Liver (tissue), 9 donors: Measurements from ENCODE around the gene CLCN1. TPM values are rescaled to one million over a fixed set of nuclear protein-coding genes. Genes with fewer than 3 reads are reported as not detected.

Experiments used
- DNase-seq: peaks from one replicate; pipeline ENCODE4 v3.0.0-alpha.2; 2017; ENCODE audit warnings: low spot score
- H3K27ac ChIP-seq, 2 donors: one replicate each; pipeline ENCODE4 v1.7.0; 2013; ENCODE audit warnings: inconsistent platforms in 2 of 2, low read length in 2 of 2, control low read depth in 1 of 2, low read depth in 1 of 2, mild to moderate bottlenecking in 1 of 2
- H3K27me3 ChIP-seq, 4 donors: one replicate each; pipeline versions ENCODE4 v1.6.1 to v1.7.0; 2013; ENCODE audit warnings: low read length in 3 of 4, inconsistent platforms in 1 of 4, mild to moderate bottlenecking in 1 of 4, moderate library complexity in 1 of 4; ENCODE audit not compliant: control insufficient read depth in 4 of 4, insufficient read depth in 4 of 4
- H3K36me3 ChIP-seq, 4 donors: one replicate each; pipeline versions ENCODE4 v1.6.1 to v1.7.0; 2013; ENCODE audit warnings: low read length in 3 of 4, mild to moderate bottlenecking in 3 of 4, low read depth in 1 of 4, moderate library complexity in 1 of 4; ENCODE audit not compliant: control insufficient read depth in 4 of 4, insufficient read depth in 3 of 4
- H3K4me1 ChIP-seq, 4 donors: one replicate each; pipeline versions ENCODE4 v1.6.1 to v1.7.0; 2013; ENCODE audit warnings: low read length in 3 of 4, mild to moderate bottlenecking in 3 of 4, moderate library complexity in 1 of 4; ENCODE audit not compliant: control insufficient read depth in 4 of 4, insufficient read depth in 4 of 4
- H3K4me3 ChIP-seq, 3 donors: one replicate each; pipeline versions ENCODE4 v1.6.1 to v1.7.0; 2013; ENCODE audit warnings: low read length in 3 of 3, control low read depth in 1 of 3, low read depth in 1 of 3, mild to moderate bottlenecking in 1 of 3
- H3K9ac ChIP-seq, 2 donors: one replicate each; pipeline ENCODE4 v1.7.0; 2013; ENCODE audit warnings: low read length in 2 of 2, mild to moderate bottlenecking in 2 of 2, moderate library complexity in 2 of 2, control low read depth in 1 of 2, low read depth in 1 of 2
- H3K9me3 ChIP-seq, 4 donors: one replicate each; pipeline versions ENCODE4 v1.6.1 to v1.7.0; 2013; ENCODE audit warnings: low read length in 3 of 4; ENCODE audit not compliant: control insufficient read depth in 4 of 4
- ATF3 ChIP-seq: IDR thresholded peaks from 2 replicates; pipeline ENCODE4 v1.6.1; 2016; ENCODE audit warnings: antibody characterized with exemption
- EGR1 ChIP-seq, 2 donors: IDR thresholded peaks; 2 replicates each; pipeline ENCODE4 v1.6.1; 2016 to 2018; ENCODE audit warnings: antibody characterized with exemption in 2 of 2, low read depth in 2 of 2
- GABPA ChIP-seq, 2 donors: IDR thresholded peaks in 1 of 2; conservative IDR thresholded peaks in 1 of 2; 2 replicates each; pipeline ENCODE4 v1.6.1; 2016; ENCODE audit warnings: antibody characterized with exemption in 2 of 2, mild to moderate bottlenecking in 1 of 2, moderate library complexity in 1 of 2
- HNF4A ChIP-seq, 2 donors: conservative IDR thresholded peaks; 2 replicates each; pipeline ENCODE4 v1.6.1; 2016; ENCODE audit warnings: antibody characterized with exemption in 2 of 2, mild to moderate bottlenecking in 2 of 2
- JUND ChIP-seq, 2 donors: IDR thresholded peaks; 2 replicates each; pipeline ENCODE4 v1.6.1; 2016; ENCODE audit warnings: antibody characterized with exemption in 2 of 2
- NR2F2 ChIP-seq: IDR thresholded peaks from 2 replicates; pipeline ENCODE4 v1.6.1; 2016; ENCODE audit warnings: antibody characterized with exemption
- RAD21 ChIP-seq, 2 donors: IDR thresholded peaks; 2 replicates each; pipeline ENCODE4 v1.6.1; 2016; ENCODE audit warnings: antibody characterized with exemption in 2 of 2, mild to moderate bottlenecking in 2 of 2
- RXRA ChIP-seq, 2 donors: IDR thresholded peaks; 2 replicates each; pipeline ENCODE4 v1.6.1; 2017 to 2018; ENCODE audit warnings: antibody characterized with exemption in 2 of 2, mild to moderate bottlenecking in 1 of 2
- SP1 ChIP-seq: IDR thresholded peaks from 2 replicates; pipeline ENCODE4 v1.6.1; 2018; ENCODE audit warnings: antibody characterized with exemption, mild to moderate bottlenecking
- TAF1 ChIP-seq: conservative IDR thresholded peaks from 2 replicates; pipeline ENCODE4 v1.6.1; 2016; ENCODE audit warnings: antibody characterized with exemption, mild to moderate bottlenecking
- YY1 ChIP-seq: IDR thresholded peaks from 2 replicates; pipeline ENCODE4 v1.6.1; 2016; ENCODE audit warnings: antibody characterized with exemption, mild to moderate bottlenecking
- WGBS: extraction: QIAGEN DNeasy Blood & Tissue Kit; methylation state at CpG from one replicate; pipeline ENCODE4 v1.1.7; 2013; 5-methylcytosine and 5-hydroxymethylcytosine counted together
- polyA plus RNA-seq, 2 donors: library from polyadenylated mRNA; stranded (reverse) in 1 of 2; unstranded in 1 of 2; fragments of 200-250 nt in 1 of 2; fragments of >200 nt in 1 of 2; fragmentation: Nextera tagmentation in 1 of 2; extraction: Ambion mirVana in 1 of 2; gene quantifications; one replicate each; pipeline versions ENCODE4 v1.2.1 to v1.2.3, GENCODE V29; 2013 to 2015
- total RNA-seq, 2 donors: library from RNA; depleted of rRNA; stranded (reverse); fragments of >200 nt; gene quantifications; one replicate each; pipeline ENCODE4 v1.2.3, GENCODE V29; 2014
- TF ChIP-seq, protein P1 (sequence below): IDR thresholded peaks from 2 replicates; pipeline ENCODE4 v1.6.1; 2016; ENCODE audit warnings: antibody characterized with exemption, mild to moderate bottlenecking
- TF ChIP-seq, protein P2 (sequence below): fragments of 150-350 bp; IDR thresholded peaks from 2 replicates; pipeline ENCODE4 v1.5.1; 2017; ENCODE audit warnings: improper control_type of control experiment, low read depth, low read length; ENCODE audit not compliant: missing input control
- donor health status: healthy.
- donor health status: healthy.
- donor health status: healthy.
- donor health status: healthy.
- donor health status: healthy.

CLCN1 gene
- total and polyA plus RNA-seq, 4 donors, result 0.01 to 0.08 TPM; not detected in 2

DNA sequence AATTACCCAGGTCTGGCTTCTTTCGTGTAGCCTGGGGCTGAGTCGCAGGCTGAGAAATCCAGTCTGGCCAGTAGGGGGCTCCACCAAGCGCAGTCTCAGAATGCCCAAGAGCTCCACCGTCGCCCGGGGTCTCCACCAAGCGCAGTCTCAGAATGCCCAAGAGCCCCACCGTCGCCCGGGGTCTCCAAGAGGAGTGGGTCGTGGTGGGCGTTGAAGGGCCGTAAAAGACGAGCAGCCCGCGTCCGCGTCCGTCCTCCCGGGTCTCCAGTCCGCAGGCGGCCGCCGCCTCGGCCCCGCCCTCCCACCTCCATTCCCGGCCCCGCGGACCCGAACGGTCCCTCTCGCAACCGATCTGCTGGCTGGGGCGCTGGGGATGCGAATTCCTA, 64.3 kb downstream of the CLCN1 start:
- peak overlapping the region; percentile 96 to 98 for H3K27ac ChIP-seq
- H3K9me3 ChIP-seq, result no peaks in the 10 kb centered on the region
- H3K4me3 ChIP-seq, result peak overlapping the region; percentile 74 to 92 (median 75)
- no peaks in the 10 kb centered on the region for H3K36me3 ChIP-seq
- peak; percentile 83 for DNase-seq
- peaks cover 18 to 47% (median 35%) of the 10 kb centered on the region in 4 donors for H3K4me1 ChIP-seq
- WGBS, result under 1% methylated on average over 35 of the region's 35 CpGs
- peak overlapping the region; percentile 64 to 74 for H3K9ac ChIP-seq
- TF ChIP-seq ATF3 (no peak), RAD21 (IDR thresholded peaks at IDR 0.05) (peak; percentile 73 to 77), YY1 (peak; percentile 73), RXRA (IDR thresholded peaks at IDR 0.05) (peak in 1 of 2 donors; percentile 5), SP1 (no peak)
- TF ChIP-seq, protein P1, sequence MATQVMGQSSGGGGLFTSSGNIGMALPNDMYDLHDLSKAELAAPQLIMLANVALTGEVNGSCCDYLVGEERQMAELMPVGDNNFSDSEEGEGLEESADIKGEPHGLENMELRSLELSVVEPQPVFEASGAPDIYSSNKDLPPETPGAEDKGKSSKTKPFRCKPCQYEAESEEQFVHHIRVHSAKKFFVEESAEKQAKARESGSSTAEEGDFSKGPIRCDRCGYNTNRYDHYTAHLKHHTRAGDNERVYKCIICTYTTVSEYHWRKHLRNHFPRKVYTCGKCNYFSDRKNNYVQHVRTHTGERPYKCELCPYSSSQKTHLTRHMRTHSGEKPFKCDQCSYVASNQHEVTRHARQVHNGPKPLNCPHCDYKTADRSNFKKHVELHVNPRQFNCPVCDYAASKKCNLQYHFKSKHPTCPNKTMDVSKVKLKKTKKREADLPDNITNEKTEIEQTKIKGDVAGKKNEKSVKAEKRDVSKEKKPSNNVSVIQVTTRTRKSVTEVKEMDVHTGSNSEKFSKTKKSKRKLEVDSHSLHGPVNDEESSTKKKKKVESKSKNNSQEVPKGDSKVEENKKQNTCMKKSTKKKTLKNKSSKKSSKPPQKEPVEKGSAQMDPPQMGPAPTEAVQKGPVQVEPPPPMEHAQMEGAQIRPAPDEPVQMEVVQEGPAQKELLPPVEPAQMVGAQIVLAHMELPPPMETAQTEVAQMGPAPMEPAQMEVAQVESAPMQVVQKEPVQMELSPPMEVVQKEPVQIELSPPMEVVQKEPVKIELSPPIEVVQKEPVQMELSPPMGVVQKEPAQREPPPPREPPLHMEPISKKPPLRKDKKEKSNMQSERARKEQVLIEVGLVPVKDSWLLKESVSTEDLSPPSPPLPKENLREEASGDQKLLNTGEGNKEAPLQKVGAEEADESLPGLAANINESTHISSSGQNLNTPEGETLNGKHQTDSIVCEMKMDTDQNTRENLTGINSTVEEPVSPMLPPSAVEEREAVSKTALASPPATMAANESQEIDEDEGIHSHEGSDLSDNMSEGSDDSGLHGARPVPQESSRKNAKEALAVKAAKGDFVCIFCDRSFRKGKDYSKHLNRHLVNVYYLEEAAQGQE, result peak; percentile 12
- TF ChIP-seq, protein P2, sequence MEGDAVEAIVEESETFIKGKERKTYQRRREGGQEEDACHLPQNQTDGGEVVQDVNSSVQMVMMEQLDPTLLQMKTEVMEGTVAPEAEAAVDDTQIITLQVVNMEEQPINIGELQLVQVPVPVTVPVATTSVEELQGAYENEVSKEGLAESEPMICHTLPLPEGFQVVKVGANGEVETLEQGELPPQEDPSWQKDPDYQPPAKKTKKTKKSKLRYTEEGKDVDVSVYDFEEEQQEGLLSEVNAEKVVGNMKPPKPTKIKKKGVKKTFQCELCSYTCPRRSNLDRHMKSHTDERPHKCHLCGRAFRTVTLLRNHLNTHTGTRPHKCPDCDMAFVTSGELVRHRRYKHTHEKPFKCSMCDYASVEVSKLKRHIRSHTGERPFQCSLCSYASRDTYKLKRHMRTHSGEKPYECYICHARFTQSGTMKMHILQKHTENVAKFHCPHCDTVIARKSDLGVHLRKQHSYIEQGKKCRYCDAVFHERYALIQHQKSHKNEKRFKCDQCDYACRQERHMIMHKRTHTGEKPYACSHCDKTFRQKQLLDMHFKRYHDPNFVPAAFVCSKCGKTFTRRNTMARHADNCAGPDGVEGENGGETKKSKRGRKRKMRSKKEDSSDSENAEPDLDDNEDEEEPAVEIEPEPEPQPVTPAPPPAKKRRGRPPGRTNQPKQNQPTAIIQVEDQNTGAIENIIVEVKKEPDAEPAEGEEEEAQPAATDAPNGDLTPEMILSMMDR, result peak; percentile 87
- H3K27me3 ChIP-seq, result no peaks in the 10 kb centered on the region

DNA sequence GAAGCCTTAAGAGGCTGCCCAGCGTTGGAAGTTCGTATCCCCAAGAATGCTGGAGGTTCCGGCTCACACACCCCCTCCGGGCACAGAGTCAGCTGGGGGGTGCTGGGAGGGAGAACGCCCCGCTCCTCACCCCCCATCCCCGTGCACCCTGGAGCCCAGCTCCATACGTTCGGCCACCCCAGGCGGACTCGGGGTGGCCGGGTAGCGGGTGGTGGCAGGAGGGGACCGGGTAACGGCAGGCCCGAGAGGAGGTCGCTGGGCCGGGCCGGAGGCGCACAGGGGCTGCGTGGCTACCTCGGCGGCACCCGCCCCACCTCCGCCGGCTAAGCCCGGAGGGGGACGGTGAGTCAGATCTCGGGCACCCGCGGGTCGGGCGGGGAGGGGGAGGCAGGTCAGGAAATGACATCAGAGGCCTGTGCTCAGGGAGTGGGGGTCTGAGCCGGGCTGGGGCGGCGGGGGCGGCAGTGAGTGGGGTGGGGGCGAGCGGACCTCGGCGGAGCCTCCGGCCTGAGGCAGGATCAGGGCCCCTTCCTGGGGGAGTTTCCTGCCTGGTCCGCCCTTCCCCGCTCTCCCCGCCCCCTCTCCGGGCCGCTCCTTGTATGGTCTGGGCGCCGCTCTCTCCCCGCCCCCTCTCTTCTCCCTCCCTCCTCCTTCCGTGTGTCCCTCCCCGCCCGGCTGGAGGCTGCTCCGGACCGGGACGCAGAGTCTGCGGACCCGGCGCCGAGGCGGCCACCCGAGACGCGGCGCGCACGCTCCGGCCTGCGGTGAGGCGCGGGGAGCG, 64.9 kb downstream of the CLCN1 start, which contains the start of gene ZYX:
Gene ZYX (plus strand): TSS at position 700 of the 781 bp plus-strand sequence. CDS start 227 bp downstream, outside the sequence.
- Histone ChIP-seq H3K4me1 (peaks cover 18 to 52% (median 40%) of the 10 kb centered on the region in 4 donors), H3K9ac (peak within 1 kb of the TSS; percentile 76 to 92), H3K27ac (peak within 1 kb of the TSS; percentile 96 to 98), H3K4me3 (peak within 1 kb of the TSS; percentile 84 to 92 (median 87)), H3K36me3 (no peaks in the 10 kb centered on the region), H3K9me3 (no peaks in the 10 kb centered on the region), H3K27me3 (no peaks in the 10 kb centered on the region)
- peak; percentile 84 for DNase-seq
- TF ChIP-seq TAF1 (peak; percentile 40), EGR1 (IDR thresholded peaks at IDR 0.05; ENCODE audit: low read depth in 2 of 2) (peak; percentile 38 to 85), HNF4A (conservative IDR thresholded peaks at IDR 0.05) (peak in 1 of 2 donors; percentile 5), YY1 (peak; percentile 15), JUND (IDR thresholded peaks at IDR 0.05) (peak in 1 of 2 donors; percentile 21), GABPA (IDR thresholded peaks at IDR 0.05 in 1 of 2, conservative IDR thresholded peaks at IDR 0.05 in 1 of 2) (no peak), NR2F2 (no peak), RAD21 (IDR thresholded peaks at IDR 0.05) (peak in 1 of 2 donors; percentile 24), RXRA (IDR thresholded peaks at IDR 0.05) (peak in 1 of 2 donors; percentile 15)
- TF ChIP-seq, protein P1, result no peak
- under 1% methylated on average over 72 of the region's 72 CpGs for WGBS
